NK-92 treated with Interleukin-12 subunit alpha and Interleukin-12 subunit beta, amount 100 ng/mL, for 24 hours (cell line): ENCODE measurements around the gene RBM20.
A peak's percentile ranks its signal among the peaks of the same experiment; 100 is the strongest.

Experiments used
- DNase-seq: peaks from one replicate; lab custom pipeline; 2025; lab: John Stamatoyannopoulos, UW

RBM20 gene

DNA sequence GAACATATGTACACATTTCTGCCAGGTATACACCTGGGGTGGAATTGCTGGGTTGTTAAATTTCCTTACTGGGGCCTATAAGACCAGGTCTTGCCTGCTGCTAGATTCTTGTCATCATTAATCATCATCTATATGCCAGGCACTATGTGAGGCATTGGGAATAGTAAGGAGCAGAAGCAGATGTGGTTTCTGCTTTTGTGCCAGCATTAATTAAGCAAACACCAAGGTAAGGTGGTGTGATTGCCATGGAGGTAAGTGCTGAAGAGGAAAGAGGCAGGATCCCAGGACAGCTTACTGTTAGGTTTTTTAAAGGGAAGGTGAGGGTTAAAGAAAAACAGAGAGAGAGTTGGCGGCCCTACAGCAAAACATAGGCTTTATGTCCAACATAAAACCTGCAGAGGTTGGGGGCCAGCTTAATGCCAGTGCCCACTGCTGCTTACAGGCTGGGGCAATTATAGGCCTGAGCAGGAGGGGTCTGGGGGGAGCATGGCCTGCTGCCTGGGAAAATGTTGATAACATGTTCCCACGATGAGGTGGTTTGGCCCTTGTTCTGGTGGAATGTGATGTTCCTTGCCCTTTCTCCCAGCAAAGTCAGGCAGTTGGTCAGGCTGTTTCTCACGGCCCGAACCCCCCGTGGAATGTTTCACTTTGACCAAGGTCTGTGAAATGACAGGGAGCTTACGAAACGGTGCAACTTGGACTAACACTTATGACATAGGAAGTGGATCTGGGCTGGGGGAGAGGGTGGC lies 93.9 kb downstream of the RBM20 start:
- no peak for DNase-seq

DNA sequence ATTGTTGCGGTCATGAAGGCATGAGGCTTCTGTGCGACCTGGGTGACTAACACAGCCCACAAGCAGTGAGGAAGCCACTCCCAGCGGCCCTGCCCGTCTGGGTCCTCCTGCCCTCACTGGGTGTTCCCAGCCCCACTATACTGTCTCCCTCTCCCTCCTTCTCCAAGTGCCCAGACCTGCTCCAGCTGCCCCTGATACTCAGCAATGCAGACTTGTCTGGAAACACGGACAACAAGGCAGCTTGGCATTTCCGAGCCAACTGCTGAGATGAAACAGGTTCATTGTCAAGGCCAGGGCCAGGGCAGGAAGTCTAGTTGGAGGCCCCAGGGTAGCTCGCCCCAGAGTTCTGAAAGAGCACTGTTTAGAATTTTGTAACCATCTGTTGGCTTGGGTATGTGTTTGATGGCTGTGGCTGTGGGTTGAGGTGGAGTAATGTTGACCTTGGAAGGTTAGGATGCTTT lies 95.7 kb downstream of the RBM20 start:
- DNase-seq: no peak

GRCh38 chr10:110742801-110743200 lies 98.7 kb downstream of the RBM20 start:
- no peak for DNase-seq

DNA sequence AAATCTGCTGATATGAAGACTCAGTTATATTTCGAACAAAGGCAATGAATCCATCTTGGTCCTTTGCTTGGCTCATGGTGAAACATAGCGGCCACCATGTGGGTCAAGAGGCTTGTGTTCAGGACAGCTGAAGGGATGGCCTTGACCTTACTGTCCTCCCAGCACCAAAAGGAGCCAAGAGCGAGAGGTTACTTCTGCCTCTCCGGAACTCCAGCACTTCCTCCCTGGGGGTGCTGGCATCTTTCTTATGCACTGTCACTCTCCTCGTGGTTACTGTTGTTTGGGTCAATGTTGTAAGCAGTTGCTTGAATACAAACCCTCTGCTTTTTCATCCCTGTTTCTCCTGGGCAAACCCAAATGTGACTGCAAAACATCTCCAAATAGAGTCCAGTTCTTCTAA lies 100.6 kb downstream of the RBM20 start:
- no peak for DNase-seq

DNA sequence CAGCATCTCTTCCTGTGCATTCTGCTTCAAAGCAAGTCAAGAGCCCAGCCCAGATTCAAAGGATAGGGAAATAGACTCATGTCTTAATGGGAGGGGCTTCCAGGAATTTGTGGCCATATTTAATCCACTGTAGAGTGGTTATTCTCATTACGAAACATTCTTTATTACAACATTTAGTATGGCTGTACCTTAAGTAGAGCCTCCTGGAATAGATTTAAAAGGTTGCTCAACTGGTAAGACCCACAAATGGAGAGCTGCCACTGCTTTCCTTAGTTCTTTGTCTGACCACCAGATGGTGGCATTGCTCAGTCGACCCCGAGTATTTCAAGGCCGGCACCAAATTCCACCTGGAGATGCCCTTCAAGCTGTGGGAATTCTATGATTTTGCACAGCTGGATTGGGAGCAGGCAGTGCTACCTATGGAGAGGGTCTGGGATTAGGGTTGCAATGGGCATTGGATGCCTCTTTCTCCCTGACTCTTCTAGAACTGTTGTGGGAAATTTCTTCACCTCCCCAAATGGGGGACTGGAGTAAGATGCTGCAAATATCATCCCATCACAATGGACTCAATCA lies 102.2 kb downstream of the RBM20 start:
- peak; percentile 22 for DNase-seq

DNA sequence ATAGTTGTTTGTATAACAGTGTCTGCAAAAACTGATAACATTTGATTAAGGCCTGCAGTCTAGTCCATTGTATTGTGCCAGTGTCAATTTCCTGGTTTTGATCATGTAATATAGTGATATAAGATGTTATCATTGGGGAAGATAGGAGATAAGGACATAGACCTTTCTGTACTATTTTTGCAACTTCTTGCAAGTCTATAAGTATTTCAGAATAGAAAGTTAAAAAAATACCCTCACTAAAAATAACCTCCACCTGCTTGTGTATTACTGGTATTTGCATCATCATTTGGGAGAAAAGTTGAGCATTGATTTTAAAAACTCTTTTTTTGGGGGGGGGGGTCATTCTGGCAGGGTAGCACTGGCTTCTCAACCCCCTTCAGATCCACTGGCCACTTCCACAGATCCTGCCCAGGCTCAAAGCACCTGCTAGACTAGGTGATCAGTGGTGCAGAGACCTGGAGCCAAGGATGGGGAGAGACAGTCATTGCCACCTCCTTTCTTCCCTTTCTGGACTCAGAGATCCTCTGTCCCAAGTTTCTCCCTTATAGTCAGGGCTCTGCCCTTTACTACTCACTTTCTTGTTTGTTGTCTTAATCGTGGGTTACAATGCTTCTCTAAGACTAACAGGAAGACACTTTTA lies 103.0 kb downstream of the RBM20 start:
- DNase-seq: no peak

DNA sequence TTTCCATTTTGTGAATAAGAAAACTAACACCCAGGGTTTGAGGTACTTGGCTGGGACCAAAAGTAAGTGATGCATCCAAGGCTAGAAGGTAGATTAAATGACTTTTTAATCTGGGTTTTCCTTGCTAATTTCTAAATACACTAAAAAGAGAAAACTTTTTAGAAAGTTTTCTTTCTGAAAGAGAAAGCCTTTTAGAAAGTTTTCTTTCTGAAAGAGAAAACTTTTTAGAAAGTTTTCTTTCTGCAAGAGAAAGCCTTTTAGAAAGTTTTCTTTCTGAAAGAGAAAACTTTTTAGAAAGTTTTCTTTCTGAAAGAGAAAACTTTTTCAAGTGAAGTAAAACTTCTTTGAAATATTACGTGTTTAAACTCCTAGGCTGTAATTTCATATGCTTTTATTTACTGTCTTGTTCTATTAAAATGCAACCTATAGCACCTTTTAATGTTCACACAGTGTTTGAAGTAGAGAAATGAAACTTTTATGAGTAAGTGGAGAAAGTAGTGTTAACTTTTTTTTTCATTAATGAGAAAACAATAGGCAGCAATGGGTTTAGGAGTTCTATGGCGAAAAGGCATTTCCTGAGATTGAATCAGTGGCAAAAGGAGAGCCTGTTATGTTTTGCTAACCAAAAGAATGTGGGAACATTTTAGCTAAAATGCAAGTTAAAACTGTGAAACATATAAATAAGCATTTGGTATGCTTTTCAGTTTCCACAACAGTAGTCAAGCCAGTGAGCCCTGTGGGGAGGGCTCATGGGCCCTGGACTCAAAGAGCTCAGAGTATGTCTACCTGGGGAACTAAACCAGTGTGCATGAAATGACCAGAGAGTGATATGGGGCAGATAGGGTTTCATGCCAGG lies 103.7 kb downstream of the RBM20 start:
- DNase-seq: no peak

DNA sequence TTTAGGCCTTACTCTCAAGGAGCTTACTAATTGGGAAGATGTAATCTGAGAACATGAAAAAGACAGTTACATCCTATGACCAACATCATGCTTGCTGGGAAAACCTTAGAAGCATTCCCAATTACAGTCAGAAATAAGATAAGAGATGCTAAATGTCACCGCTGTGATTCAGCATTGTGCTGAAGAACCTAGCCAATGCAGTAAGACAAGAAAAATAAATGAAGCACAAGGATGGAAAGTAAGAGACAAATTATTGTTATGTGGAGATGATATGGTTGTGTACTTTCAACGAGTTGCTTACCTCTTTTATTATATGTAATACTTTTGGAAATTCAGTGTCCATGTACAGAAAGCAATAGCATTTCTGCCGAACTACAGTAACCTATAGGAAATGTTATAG lies 104.8 kb downstream of the RBM20 start:
- DNase-seq: no peak

- DNase-seq: no peak
Measured at GRCh38 chr10:110750931-110751330, 106.8 kb downstream of the RBM20 start.

DNA sequence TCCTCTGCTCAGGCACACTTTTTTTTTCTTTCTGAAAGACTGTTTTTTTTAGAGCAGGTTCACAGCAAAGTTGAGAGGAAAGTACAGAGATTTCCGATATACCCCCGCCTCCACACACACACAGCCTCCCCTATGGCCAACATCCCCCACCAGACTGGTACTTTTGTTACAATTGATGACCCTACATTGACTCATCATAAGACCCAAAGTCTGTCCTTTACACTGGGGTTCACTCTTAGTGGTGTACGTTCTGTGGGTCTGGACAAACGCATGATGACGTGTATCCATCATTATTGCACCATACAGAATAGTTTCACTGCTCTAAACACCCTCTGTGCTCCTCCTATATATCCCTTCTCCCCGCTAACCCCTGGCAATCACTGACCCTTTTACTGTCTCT lies 107.7 kb downstream of the RBM20 start:
- no peak for DNase-seq

- no peak for DNase-seq
Measured at GRCh38 chr10:110753462-110753861, 109.3 kb downstream of the RBM20 start.

GRCh38 chr10:110754375-110755105 lies 110.4 kb downstream of the RBM20 start:
- no peak for DNase-seq

DNA sequence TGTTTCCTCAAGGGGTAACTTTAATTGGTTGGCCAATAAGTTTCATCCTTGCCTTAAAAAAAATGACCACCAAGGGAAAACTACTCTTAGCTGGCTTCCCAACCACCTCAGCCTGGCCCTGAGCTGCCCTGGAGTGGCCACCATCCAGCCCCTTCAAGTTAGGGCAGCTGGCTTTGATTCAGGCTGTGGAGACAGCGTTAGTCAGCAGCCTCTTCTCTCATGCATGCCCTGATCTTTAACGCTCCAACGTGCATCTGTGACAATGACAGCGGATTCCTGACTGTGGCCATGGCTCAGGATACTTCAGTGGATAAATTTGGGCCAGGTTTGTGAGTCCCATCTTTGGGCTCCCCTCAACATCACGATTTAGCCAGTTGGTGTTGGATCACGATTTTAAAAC lies 111.6 kb downstream of the RBM20 start:
- DNase-seq: no peak

DNA sequence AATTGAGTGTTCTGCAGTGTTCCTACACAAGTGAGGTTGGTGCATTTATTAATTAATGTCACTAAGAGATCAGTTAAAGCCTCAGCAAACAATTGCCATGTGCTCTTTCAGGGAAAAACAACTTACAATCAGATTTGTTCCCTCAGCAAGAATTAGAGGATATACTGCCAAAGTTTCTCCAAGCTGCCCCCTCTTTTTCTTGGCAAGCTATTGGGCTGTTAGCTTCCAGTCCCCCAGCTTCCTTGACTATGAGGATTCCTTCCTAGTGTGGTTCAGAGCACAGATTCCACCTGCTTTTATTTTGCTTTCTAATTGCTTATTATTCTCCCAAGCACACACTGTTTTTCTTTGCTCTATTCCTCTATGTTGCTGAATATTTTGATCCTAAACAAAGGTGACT lies 112.7 kb downstream of the RBM20 start:
- DNase-seq: no peak

GRCh38 chr10:110757586-110757985 lies 113.5 kb downstream of the RBM20 start:
- no peak for DNase-seq

DNA sequence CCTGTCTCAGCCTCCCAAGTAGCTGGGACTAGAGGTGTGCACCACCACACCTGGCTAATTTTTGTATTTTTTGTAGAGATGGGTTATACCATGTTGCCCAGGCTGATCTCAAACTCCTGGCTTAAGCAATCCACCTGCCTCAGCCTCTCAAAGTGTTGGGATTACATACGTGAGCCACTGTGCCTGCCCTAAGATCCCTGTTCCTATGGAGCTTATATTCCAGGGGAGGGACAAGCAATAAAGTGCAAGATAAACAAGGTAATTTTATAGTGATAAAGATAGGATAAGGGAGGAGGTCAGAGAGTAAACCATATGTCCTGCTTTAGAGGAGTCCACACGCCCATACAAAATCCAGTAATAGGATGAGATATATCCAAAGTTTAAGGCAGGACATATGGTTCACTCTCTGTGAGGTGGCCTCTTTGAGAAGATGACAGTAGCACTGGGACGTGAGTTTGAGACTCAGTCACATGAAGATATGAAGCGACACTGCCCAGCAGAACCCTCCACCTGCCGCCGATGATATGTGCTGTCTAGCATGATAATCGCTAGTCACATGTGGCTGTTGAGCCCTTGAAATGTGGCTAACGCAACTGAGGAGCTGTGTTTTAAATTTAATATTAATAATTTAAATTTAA lies 114.1 kb downstream of the RBM20 start:
- no peak for DNase-seq

- DNase-seq: no peak
Measured at GRCh38 chr10:110758898-110759297, 114.8 kb downstream of the RBM20 start.

DNA sequence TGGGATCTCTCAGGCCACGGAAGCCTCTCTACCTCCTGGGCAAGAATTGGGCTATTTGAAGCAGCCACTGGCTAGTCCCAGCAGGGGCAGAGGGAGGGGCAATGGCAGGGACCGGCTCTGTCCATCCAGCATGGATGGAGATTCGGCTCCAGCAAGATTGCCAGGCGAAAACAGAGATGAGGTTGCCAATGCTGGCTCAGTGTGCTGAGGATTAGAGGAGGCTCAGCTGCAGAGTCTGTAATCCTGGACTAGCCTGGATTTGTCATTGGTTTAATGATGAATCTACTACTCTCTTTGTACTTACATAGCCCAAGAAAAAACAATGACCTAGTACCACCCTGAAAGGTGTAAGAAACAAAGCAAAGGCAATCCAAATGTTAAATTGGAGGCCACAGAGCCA lies 115.4 kb downstream of the RBM20 start:
- no peak for DNase-seq

DNA sequence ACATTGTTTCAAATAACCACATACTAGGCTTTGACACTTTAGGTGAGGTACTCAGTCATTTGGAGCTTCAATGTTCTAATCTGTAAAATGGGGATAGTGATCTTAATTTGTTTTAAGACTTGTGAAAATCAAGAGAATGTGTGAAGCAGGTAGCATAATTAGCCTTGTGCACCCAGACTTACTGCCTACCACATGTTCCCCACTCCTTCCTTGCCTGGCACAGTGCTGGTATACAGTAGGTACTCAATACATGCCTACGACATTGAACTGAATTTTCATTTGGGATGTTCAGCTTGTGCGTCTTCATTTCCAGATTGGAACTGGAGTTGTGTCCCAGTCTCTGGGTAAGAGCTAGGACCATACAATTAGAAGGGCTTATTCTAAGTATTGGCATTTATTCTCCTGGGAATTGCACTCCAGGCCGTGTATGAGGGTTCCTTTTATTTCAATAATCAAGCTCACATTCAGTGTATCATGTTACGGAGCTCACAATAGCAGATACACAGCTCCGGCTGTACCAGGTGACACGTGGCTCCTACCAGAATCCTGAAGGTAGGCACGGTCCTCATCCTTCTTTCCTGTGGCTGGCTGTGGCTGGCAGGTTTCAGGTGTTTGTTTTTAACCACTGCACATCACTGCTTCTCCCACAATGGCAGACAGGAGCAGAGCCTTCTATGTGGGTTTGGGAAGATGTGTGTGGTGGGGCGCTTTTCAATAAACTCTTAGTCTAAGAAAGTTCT lies 118.1 kb downstream of the RBM20 start:
- no peak for DNase-seq

GRCh38 chr10:110762849-110763211 lies 118.7 kb downstream of the RBM20 start:
- no peak for DNase-seq

DNA sequence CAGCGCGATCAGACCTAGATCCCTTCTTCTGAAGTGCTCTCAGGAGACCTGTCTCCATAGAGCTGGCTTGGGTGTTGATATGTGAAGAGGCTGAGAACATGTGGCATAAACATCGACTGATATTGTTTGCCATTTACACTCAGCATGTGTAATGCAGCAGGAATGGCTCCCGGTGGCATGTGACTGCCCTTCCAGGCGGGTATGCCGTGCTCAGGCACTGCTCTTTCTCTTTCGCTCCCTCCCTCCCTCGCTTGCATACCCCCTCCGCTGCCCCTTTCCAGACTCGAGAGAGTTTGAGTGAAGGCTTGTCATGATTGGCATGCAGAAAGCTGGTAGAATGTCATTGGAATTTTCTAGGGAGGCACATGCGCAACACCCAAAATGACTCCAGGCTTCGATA lies 120.2 kb downstream of the RBM20 start:
- DNase-seq: no peak
